GM19324 (cell line): ENCODE measurements around the gene BLNK.

Source experiments
- ATAC-seq: cut with Tn5 transposase; IDR thresholded peaks from one replicate; pipeline ENCODE4 v1.9.1; 2021; ENCODE audit warnings: mild to moderate bottlenecking, moderate library complexity; ENCODE audit not compliant: unreplicated experiment, low FRiP score

The BLNK gene

DNA sequence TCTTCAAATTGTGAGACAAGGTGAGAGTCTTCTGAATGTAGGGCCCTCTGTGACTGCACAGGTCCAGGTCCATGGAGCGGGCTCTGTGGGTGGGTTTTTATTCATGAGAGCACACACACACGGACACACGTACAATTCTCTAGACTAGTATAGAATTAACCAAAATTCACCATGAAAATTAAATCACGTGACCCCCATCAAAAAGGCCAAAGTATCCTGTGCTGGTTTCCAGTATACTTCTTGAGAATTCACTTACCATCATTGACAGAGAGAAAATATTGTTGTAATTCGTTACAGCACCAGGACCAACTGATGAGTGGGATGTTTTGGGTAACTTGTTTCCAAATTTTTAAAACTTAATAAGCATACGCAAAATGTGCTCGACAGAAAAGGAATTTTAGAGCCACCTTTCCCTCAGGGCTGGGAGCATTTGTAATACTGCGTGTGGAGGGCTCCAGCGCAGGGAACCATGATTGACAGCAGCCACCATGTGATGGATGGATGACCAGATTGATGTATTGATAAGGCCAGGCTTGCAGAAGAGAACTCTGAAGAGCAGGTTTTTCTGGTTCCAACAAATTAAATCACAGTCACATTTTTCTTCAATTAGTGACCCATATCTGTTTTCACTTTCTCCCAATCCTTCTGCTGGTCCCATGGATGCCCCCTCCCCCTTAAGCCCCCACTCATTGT, 18.0 kb upstream of the BLNK start:
- ATAC-seq = no peak

DNA sequence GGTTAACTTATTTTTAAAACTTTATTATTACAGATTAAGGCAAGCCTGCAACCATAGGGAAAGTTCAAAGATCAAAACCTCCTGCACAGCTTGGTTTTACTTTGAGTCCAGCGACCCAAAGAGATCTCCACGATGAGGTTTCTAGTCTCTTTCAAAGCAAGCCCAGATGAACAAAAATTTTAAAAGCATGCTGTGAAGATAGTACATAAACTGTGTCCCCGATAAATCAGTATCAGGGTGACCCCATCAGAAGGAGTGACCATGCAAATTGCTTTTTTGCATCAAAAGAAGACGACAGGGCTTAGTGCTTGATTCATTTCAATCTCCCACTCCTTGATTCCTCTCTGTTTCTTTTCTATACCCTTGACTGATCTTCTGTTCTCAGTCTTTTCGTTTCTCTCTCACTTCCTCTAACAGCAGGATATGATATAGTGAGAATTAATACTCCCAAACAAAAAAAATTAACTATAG, 16.8 kb upstream of the BLNK start:
- ATAC-seq = peak; percentile 55

DNA sequence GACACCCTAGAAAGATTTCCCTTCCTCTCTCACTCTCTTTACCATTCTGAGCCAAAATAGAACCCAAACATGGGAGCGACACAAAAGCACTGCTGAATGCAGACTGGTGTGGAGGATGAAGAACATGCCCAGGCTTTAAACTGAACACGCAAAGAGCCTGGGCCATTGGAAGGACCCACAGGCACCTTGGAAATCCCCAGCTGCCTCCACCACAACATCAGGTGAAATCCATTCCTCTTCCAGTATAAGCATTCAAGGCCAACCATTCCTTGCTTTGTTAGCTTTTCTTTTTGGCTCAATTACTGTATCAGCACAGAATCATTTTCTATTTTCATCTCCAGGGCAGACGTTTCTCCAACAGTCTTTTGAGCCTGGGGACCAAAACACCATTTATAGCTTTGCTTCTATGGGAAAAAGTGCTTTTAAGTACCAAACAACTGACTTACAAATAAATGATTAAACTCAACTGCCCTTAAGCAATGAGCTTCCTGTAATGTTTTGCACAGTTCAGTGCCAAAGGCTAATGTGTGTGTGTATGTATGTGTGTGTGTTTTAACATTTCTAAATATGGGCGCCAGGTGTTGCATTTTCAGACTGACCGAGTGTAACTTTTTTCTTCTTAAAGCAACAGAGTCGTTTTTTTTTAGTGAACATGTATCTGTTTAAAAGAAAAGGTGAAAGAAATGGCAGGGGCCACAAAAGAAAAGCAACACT, 16.2 kb upstream of the BLNK start:
- ATAC-seq = peak; percentile 67

DNA sequence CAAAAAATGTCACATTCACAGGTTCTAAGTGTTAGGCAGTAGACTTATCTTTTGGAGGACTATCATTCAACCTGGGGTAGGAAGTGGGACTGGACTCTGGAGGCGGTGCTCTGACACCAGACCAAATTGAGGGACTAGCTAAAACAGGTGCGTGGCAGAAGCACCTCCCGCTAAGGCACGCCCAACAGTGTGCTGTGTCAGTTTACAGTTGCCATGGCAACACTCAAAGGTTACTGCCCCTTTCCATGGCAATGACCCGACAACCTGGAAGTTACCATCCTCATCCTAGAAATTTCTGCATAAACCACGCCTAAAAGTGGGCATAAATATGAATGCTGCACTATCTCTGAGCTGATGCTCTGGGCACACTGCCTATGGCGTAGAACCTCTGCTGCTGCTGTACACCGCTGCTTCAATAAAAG, 14.0 kb upstream of the BLNK start:
- ATAC-seq = no peak

DNA sequence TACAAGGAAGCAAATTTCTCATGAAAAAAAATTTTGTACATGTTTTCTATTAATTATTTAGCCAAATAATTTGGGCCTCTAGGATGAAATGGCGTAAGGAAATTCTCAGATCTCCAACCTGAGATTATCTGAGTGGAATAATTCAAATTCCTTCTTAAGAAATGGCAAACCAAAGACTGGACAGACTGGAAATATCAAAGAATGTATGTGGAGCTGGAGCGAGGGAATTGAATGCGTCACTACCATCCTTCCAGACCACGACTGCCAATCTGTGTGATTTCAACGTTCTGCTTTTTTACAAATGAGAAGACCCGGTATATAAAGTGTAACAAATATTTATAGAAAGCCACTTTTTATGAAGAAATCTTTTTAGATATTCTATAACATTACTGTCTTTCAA, 12.4 kb upstream of the BLNK start:
- no peak for ATAC-seq

DNA sequence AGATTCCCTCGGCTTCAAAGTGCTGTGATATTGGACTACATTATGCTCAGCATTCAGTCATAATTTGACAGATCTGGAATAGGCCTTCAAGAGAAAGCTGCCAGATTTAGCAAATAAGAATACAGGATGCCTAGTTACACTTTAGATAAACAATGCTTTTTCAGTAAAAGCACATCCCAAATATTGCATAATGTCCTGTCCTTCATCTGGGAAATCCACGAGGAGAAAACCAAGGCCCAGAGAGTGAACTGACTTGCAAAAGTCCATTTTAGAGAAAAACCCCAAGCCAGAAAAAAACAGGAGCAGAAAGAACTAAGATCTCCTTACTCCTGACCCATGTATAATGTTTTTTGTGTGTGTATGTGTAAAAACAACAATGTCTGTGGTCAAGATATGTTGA, 12.0 kb upstream of the BLNK start:
- no peak for ATAC-seq

DNA sequence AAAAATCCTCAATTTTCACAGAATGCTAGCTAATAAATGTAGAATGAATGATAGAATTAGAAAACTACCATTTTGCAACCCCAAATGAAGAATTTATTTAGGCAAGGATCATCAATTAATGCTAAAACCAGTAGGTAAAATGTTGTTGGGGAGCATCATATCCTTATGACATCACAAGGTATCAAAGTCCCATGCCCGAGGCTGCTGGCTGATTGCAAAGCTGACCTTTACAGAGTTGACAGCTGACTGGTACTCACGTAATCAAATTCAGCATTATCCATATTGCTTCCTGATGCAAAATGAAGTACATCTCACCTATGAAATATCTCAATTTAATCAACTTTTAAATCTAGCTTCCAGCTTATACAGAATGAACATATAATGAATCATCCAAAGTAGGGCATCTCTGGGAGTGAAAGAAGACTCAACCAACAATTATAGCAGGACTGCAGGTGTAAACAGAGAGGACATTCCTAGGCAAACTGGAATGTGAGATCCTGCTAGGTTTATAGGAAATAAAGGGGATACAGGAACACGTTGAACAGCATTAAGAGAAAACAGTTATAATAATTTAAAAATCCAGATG, 10.2 kb upstream of the BLNK start:
- ATAC-seq = no peak

DNA sequence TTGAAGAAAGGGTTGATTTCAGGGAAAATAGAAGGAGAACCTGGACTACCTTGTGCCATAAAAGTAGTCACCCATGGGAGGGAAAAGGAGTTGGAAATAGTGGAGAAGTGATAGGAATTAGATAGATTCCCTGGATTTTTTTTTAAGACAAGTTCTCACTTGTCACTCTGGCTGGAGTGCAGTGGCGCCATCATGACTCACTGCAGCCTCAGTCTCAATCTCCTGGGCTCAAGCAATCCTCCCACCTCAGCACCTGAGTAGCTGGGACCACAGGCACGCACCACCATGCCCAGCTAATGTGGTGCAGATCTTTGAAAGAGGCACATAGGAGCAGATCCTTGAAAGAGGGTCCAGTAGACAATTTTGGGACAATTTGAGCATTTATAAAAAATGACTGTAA, 9.5 kb upstream of the BLNK start:
- no peak for ATAC-seq

DNA sequence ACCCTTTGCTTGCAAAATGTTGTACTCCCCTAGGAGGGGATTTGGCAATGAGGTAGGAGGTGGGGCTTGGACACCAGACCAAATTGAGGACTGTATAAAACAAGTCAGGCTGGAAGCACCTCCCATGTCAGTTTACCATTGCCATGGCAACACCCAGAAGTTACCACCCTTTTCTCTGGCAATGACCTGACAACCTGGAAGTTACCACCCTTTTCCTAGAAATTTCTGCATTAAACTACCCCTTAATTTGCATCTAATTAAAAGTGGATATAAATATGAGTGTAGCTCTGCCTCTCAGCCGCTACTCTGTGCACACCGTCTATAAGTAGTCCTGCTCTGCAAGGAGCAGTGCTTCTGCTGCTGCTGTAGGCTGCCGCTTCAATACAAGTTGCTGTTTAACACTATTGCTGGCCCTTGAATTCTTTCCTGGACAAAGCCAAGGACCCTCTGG, 7.8 kb upstream of the BLNK start:
- ATAC-seq = no peak

DNA sequence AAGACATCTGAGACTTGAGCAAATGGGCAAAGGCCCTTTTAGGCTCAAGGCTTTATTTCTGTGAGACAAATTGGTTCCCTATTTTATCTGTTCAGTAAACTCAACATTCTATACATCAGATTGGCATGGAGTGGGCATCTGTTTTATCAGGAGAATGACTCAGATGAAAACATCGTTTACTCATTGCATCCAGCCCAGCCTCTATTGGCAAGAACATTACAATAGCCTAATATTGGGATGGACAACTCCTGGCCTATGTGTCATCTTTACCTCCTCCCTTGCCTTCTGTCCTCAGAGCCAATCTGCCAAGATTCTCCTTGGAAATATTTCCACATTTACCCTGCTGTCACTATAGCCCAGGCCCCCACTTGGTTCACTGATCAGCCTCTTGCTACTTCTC, 5.5 kb upstream of the BLNK start:
- ATAC-seq = no peak

DNA sequence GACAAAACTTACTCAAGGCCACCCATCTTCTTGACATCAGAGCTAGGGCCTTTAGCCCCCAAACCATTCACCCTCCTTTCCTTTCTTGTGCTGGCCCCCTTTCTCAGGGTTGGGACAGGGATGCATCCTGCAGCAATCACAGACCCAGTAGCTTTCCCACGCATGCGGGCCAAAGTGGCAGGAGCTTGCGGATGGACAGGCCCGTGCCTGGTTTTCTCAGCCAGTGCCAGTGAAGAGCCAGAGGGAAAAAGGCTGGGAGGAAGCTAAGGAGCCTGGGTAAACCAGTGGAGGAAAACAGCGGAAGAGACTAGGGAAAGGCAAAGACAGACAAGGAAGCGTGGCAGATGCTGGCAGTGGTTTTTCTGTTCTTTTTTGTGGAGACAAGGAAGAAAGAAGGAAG, 5.1 kb upstream of the BLNK start:
- ATAC-seq = no peak

DNA sequence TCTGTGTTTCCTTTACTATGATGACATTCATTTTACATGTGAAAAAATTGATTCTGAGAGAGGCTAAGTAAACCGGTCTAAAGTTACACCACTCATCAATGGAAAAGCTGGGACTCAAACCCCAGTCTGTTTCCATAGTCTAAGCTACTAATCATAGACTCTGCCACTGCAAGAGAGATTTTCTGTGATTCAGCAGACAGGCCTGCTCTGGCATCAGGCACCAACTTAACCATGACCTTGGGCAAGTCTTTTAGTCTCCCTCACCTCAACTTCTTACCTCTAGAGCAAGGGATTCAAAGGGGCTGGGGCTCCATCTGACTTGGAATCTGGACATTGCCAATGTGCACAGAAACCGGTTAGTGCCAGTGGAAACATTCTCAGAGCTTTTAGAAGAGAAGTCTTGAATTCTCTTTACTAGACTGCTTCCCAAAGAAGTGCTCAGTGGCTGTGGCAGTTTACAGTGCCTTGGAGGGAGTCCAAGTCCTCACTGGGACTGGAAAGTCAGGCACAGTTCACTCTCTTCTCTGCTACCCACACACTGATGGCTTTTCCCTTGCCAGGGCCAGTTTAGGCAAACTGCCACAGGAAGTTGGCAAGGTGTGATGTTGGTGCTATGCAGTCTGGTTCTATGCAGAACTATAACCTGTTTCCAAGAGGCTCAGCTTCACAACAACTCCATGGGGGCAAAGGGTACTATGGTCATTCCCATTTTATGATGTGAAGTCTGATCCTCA, 4.5 kb upstream of the BLNK start:
- ATAC-seq = no peak

DNA sequence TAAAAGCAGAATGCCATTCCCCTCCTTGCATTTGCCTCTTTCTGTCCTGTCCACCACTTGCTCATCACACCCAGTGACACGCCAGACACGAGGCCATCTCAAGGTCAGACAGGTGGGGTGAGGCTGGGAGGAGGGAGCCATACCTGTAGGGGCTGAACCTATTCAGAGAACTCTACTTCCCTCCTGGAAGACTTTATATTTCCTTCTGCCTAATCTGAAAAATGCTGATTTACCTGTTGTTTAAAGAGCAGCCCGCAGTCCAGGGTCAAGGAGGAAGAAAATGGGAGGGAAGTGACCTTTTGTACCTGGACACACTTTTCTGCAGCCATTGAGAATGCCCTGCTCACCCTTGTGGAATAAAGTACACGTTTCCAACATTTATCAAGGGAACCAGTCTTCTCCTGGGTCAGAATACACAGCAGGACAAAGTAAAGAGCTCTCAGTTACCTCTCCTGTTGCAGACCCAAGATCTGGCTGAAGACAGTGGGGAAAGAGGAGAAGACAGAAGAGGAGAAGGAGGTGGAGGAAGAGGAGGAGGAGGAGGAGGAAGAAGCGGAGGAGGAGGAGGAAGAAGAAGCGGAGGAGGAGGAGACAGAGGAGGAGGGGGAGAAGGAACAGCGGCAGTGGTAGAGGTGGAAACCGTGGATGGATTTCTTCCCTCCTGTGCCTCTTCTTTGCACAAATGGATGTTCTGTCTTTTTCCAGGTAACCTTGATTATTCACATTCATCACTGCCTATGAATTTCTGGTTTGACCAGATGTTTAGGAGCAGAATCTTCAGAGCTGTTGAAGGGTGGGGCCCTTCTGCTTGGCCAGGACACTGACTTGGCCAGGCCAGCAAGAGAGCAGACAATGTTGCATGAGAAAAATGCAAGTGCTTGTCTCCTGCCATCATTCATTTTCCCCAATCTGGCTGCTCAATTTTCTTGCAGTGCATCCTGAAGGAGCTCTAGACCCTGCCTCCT, 1.2 kb upstream of the BLNK start:
- ATAC-seq = no peak

DNA sequence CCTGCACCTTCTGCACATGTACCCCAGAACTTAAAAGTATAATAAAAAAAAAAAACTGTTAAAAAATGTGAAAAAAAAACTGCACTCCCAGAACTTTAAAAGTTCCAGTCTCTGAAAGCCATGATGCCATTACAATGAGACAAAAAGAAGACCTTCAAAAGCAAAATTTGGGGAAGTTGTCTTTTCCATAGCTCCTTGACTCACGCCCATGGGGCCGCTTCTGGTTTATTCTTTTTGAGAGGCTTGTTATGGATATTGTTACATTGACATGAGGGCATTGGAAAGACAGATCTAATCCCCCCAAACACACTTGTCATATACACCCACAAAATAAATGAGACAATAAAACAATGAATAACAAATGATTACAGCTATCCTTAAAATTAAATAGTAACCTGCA, 798 bp downstream of the BLNK start:
- ATAC-seq = no peak

DNA sequence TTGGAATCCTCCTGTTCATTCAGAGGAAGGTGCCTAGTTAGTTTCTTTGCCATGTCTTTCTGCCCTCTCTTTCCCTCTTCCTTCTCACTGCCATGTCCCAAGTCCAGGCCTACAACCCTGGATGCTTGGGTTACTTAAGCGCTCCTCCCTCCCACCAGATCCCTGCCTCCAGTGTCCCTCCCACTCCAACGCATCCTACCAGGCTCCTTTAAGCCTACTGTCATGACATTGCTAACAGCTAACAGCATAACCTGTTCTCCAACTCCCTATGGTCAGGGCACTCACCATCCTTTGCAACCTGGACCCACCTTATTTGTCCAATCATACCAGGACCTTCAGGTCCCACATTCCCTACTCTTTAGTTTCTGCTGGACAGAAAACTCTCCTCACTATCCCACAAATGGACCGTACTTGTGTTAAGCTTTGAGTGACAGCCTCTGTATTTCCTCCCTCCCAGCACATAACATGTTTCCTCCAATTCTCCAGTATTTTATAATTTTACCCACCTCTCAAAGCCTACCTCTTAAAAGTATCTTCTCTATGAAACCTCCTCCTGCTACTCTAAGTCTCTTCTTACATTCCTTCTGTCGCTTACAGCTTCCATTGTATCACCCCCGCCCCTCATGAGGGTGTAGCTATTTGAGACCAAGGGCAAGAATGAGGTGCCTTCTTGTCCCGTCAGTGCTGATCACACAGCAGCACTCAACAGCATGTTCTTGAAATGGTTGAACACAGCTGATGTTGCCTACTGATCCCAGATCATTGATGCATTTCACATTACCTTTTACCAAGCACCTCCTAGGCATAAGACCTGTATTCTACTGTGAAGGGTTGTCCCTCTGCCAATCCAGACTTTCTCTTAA, 1.7 kb downstream of the BLNK start:
- ATAC-seq = no peak

DNA sequence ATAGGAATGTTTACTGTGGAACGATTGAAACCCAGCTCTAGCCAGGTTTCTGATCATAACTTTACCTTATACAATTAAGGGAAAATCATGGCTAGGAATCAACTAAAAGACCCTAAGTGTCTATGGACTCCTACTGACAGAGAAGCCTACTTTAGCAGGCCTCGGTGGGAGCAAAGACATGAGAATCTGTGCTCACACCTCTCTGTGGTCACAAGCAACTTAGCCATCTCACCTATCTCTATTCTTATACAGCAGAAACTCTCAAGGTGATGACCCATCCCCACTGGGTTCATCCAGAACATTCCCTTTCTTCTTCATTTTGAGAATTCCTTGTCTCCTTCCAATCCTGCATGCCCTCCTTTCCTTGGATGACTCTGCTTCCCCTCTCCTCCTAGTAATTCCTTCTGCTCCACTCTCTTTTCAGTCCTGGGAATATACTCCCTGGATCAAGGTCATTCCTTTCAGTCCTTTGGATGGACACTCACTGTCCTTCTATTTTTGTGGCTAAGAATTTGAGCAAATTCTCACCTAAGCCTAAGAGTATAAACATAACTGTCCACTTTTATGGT, 2.9 kb downstream of the BLNK start:
- ATAC-seq = no peak

DNA sequence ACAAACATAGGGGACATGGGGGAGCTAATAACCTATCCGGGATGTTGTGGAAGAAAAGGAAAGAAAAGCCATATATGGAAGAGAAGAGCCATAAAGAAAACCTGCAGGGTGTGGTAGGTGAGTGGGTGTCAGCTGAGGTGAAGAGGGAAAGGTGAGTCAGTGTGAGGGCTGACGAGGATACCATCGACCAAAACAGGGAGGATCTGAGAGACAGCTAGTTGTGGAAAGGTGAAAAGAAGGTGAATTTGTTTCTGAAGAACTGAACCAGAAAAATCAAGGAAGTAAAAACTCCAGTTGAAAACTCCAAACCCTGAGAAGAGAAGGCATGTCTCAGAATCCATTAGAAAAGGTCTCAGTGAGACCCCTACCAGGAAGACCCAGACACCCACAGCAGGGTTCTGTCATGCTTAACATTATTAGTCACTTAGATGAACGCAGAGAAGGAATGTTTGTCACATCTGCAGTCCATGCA, 4.1 kb downstream of the BLNK start:
- no peak for ATAC-seq

DNA sequence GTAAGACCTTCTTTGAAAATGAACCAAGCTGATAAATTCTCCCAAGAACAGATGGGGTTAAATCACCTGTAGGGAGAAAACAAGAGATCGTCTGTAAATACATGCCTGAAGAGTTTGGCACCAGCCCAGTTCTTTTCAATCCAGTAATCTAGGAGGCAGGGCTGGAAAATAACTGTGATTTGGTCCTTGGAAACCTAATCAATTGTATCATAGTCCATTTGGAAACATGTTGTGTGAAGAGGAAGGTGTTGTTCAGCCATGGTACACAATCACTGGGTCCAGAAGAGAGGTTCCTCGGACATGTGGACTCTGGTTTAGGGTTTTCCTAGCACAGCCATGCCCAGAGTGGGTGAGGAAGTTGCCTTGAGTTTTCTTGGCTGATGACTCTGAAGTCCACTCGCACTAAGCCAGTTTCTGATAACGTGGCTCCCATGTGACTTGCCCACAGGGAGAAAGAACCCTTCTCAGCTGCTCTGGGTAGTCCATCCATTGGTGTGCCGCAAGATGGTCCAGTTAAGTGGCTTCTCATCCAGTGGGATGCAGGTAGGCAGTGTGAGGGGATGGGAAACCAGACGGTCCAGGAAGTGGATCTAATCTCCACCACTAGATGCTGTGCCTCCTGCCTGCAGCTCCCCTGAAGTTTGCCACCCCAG, 5.1 kb downstream of the BLNK start:
- ATAC-seq = no peak
